CD1c-positive myeloid dendritic cell (primary cell): ENCODE results near the gene MED25.
A peak's percentile ranks its signal among the peaks of the same experiment; 100 is the strongest.

Experiments used
- DNase-seq: peaks from one replicate; pipeline ENCODE4 v3.0.0-alpha.2; 2016; ENCODE audit errors: extremely low spot score

The MED25 gene

DNA sequence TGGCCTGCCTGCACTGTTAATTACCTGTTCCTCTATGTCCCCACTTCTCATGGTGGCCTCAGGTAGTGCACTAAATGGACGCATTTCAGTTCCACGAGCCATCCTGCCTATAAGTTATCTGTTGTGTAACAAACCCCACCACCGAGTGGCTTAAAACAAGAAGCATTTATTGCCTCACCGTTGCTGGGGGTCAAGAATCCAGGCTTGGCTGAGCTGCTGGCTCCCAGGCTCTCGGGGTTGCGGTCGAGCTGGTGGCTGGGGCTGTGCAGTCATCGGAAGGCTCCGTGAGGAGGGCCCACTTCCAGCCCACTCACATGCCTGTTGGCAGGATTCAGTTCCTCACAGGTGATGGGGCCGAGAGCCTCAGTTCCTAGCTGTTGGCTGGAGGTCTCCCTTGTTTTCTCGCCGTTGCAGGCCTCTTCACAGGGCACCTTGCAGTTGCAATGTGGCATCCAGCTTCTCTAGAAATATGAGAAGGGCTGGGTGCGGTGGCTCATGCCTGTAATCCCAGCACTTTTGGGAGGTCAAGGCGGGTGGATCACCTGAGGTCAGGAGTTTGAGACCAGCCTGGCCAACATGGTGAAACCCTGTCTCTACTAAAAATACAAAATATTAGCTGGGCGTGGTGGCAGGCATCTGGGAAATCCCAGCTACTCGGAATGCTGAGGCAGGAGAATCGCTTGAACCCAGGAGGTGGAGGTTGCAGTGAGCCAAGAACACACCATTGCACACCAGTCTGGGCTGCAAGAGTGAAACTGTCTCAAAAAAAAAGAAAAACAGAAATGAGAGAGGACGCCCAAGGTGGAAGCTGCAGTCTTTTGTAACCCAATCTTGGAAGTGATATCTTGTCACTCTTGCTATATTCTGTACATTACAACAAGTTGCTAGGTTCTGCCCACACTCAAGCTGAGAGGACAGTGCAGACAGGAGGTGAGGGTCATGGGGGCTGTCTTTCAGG, 26.3 kb downstream of the MED25 start:
- DNase-seq, result peak; percentile 56

DNA sequence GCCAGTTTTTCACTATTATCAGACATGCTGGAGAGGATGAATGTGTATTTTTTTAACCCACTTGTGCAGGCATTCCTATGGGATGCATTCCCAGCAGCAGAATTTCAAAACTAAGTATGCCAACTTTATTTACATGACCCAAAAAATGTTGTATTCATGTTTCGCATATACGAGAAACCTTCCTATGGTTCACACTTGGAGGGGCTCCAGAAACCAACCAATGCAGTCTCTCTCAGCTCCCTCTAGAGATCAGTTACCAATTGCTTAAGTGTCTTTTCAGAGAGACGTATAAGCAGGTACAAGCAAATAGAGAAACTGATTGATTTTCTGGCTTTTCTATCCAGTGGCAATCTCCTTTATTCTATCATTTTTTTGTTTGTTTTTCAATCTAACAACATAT, 27.3 kb downstream of the MED25 start:
- DNase-seq, result no peak

DNA sequence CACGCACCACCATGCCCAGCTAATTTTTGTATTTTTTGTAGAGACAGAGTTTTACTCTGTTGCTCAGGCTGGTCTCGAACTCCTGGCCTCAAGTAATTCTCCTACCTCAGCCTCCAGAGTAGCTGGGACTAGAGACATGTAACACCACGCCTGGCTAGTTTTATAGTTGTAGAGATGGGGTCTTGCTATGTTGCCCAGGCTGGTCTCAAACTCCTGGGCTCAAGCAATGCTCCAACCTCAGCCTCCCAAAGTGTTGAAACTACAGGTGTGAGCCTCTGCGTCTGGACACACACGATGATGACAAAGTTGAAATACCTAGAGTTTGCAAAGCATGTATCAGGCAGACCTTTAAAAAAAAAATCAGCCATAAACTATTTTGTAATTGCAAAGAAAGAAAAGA, 28.3 kb downstream of the MED25 start:
- DNase-seq, result no peak

DNA sequence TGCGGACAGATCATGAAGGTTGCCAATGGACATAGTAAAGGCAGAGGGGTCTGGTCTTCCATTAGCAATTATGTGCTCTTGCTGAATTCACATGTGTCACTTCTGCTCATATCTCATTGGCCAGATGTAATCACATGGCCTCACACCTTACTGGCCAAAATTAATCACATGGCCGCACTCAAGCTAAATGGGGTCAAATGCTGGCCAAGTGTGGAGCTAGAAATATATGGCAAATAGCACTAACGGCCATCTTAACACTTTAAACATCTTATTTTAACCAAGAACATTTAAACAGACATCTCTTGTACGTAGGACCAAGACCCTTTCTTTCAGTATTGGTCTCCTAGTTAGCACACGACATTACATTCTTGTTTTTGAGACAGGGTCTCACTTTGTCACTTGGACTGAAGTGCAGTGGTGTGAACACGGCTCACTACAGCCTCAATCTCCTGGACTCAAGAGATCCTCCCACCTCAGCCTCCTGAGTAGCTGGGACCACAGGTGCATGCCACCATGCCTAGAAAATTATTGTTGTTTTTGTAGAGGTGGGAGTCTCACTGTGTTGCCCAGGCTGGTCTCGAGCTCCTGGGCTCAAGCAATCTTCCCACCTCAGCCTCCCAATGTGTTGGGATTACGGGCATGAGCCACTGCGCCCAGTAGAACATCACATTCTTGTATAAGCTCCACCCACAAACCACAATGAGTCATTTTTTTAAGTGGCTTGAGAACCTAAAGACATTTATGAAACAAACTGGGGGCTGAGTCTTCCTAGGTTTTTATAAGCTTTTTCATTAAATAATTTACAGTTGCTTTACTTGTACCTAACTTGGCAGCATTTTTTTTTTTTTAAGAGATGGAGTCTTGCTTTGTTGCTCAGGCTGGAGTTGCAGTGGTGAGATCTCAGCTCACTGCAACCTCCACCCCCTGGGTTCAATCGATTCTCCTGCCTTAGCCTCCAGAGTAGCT, 29.9 kb downstream of the MED25 start:
- DNase-seq, result peak; percentile 72

DNA sequence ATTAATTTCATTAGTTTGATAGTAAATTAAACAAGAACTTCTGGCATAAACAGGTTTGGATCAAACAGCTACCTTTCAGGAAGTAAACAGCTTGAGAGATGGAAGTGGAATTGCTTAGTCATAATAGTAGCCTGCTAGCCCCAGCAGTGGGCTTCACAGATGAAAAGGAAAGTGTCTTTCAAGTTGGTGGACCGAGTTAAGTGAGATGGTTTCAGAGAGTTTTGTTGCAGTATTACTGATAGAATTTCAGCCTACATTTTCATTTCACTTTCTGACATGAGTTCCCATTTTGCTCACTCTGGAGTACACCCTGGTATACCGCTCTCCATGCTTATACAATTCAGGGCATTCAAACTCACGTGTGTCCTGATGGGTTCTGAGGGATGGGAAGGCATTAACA, 30.8 kb downstream of the MED25 start:
- DNase-seq, result peak; percentile 31

DNA sequence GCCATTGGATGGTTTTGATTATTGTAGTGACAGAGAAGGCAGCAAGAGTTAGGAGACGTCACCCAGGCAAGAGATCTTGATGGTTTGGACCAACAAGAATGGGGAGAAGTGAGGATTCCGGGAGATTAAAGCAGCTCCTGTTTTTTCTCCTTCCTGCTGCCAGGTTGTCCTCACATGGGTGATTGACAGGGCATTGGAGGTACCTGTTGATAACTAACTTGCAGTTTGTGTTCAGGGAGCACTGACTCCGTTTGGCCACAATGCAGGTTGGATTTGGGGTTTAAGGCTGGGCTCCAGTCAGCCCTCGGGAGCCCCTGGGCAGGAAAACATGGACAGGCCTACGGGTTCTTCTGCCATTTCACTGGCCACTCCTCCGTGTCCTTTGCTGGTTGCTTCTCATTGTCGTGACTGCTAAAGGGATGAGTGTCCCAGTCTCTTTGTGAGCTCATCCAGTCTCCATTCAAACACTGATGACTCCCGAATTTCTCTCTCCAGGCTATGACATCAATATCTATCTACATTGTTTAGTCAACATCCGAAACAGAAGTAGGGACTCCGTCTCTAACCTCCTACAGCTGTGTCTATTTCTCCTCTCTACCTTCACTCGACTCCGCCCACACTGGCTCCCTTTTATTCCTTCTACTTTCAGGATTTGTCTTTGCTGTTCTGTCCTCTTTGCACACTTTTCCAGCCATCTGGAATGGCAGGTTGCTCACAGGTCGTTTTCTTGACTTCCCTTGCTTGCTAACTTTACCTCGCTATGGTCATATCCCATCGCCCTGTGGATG, 31.5 kb downstream of the MED25 start:
- no peak for DNase-seq

DNA sequence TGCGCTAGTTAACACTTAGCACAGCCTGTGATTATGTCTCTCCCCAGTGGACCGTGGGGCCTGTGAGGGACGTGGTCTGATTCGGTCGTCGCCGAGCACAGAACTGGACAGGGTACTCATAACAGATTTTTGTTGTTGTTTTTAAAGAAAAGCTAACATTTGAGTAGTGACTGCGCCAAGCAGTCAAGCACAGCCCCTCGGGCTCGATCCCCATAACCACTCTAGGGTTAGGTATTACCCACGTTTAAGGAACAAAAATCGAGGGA, 32.1 kb downstream of the MED25 start:
- no peak for DNase-seq

DNA sequence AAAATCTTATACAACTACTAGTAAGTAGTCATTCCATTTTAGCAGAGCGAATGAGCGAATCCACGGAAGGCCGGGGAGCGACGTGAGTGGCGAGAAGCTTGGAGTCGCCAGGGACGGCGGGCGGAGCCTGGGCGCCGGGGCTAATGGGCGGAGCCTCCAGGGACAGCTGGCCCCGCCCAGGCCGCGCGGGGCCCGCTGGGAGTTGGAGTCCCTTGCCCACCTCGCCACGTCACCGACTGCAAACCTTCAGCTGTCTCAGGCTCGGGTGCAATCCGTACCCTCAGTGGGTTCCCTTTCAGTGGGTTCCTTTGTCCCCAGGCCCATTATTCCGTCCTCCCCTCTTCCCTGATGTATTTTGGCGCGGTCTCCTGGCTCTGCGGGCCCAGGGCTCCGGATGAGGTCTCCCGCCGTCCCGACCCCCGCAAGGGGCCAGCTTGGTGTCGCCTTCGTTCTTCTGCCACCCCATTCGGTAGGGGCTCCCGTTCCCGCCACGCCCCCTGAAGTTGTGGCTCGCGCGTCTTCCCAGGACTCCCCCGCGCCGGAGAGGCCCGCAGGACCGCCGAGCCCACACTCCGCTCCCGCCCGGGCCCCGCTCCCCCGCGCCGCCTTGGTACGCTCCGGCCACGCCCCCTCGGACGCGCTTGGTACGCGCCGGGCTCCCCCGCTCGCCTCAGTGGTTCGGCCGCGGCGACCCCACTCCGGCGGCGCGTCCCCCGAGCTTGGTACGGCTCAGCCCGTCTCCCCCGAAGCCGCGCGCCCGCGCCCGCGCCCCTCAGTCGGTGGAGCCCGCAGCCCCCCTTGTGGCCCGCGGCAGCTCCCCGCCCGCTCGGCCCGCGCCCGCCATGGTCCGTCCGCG, 32.6 kb downstream of the MED25 start, which contains the start of gene PTOV1:
Gene PTOV1, plus strand, starts transcription at position 673 of the 856 bp plus-strand sequence.
- DNase-seq, result peak; percentile 96

DNA sequence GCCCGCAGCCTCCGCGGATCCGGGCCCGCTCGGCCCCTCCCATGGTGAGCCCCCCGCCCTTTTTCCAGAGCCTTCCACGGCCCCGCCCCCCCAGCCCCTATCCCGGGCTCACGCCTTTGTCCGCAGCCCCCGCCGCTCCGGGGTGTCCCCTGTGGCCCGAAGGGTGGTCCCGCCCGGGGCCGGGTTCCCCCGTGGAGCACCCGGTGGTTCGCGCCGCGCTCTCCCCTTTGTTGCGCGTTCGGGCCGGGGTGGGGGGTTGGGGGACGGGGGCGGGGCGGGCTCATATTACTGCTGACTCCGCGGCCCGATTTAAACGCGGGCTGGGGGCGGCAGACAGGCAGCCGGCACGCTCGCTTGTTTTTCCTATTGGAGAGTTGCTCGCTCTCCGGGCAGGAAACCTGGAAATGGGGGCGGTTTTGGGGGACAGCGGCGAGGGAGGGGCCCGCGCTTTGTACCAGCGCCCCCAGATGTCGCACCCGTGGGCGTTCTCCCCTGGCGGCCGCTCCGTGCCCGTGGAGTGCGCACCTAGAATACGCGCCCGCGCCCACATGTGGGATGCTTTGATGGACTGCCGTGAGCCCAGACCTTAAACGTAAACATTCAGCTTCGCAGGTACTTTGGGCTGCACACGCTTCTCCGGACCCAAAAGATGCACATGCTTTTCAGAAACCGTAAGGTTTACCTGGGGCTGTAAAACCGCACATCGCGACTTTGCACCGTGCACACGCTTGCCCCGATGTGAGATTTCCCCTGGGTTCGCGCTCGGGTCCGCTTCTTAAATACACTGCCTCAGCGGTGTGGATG, 33.6 kb downstream of the MED25 start:
- DNase-seq, result no peak

DNA sequence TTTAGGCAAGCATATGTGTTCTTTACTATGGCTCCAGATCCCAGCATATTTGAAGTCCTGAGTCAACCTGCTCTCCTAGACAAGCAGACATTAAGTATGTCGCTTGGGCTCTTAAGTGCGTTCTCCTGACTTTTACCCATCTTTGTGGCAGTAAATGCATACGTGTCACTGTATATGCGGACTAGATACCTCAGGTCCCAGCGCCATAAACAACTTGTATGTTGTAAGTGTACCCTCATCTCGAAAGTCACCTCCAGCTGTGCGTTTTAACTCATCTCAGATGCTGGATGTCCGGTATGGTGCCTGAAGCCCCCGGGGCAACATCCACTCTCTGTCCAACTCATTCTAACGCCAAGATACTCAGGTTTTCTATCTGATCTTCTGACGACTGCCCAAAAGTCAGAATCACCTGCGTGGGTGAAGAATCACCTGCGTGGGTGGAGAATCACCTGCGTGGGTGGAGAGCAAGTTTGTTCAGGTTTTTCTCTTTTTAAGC, 34.6 kb downstream of the MED25 start:
- DNase-seq, result no peak

DNA sequence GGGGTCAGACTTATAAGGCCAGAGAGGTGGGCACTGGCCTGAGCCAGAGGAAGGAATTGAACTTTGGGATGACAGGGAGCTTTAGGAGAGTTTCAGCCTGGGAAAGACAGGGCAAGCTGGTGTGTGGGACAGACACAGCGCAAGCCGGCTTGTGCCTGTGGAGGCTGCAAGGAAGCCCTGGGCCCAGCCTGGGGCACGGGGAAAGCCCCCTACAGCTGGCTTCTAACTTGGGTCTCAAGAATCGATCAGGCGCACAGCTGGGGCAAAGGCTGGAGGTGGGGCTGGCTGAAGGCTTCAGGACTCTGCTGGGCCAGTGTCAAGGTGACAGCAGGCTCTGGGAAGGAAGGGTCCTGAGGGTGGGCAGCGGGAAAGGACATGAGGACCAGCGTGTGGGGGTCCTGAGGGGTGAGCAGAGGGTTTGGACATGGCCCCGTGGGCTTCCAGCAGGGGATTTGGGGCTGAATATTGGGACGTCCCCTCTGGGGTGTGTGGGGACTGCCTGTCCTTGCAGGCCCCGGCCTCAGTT, 35.8 kb downstream of the MED25 start:
- DNase-seq, result no peak

DNA sequence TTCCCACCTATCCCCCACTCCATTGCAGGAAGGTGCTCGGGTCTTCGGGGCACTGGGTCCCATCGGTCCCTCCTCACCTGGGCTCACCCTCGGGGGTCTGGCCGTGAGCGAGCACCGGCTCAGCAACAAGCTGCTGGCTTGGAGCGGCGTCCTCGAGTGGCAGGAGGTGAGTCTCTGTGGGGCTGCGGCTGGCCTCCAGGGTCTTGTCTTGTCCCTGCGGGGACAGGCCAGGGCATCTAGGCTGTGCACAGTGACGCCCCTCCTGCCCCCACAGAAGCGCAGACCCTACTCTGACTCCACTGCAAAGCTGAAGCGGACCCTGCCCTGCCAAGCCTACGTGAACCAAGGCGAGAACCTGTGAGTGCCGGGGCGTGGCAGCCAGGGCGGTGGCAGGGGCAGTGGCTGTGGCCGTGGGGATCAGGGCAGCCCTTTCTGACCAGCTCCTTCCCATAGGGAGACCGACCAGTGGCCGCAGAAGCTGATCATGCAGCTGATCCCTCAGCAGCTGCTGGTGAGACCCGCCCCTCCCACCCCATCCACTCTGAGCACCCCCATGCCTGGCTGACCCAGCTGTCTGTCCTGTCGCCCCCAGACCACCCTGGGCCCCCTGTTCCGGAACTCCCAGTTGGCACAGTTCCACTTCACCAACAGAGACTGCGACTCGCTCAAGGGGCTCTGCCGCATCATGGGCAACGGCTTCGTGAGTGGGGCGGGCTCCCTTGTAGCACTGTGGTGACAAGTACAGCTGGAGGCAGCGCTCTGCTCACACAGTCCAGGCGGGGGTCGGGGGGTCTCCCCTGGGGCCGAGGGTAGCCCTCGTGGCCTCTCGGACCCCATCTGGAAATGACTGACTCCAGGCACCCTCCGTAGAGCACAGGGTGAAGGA, 36.5 kb downstream of the MED25 start:
- DNase-seq, result no peak

DNA sequence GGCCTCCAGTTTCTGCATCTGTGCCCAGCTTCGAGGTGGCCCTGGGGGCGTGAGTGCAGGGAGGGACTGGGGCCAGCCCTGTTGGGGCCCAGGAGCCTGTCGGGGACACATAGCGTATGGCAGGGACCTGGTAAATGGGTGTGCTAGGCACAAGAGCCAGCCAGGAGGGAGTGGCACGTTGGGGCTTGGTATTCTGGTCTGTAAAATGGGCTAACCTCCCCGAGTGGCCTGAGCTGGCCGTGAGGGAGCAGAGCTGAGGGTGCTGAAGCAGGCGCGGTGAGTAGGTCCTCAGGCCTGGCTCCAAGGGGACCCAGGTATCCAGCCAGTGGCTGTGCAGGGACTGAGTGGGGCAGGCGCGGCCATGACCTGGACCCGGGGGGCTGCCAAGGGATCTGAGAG, 37.2 kb downstream of the MED25 start:
- DNase-seq, result no peak

DNA sequence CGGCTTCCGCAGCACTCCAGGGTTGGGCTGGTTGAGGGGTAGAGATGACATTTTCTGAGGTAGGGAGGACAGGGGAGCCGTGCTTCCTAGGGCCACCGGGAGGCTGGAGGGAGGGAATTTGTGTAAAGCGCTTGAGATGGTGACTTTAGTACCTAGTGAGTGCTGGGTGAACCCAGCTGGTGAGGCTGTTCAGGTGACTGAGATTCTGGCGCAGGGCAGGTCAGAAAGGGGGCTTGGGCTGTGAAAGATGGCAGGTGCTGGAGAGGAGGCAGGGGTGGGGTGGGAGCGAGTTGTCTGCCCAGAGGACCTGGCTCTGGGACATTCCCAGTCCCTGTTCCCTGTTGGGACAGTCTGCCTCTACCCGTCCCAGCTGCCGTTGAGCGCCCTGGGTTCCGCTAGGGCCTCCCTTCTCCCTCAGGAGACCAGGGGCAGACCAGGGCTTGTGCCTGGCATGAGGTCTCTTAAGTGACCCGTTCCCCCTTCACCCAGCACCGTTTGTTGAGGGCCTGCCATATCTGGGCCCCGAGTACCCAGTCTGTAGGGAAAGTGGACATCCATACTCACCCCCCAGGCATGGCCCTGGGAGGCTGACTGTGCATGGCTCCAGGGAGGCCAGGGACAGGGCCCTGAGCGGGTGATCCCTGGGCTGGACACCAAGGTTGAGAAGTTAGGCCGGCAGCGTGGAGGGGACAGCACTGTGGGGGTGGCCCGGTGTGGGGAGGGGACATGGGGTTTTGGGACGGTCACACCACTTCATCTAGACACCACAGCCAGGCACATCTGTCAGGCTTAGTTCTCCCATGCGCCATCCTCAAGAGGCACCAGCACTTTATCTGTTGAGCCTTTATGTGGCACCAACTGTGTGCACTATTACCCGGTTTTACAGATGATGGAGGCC, 37.8 kb downstream of the MED25 start:
- DNase-seq, result no peak

DNA sequence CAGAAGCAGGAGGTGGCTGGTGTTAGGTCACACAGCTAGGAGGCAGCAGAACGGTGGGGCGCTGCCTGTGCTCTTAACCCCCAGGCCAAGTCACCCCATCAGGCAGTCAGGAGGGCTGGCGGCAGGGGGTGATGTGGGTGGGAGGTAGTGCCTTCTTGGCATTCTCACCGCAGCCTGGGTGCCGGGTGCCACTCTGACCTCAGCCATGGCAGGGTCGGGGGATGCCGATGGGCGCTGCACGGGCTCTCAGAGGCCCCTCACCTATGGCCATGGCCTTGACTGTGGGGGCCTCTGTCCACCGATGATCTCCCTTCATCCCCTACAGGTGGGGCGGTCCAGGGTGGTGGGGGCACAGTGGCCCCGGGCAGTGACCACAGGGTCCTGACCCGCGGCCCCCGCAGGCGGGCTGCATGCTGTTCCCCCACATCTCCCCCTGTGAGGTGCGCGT, 38.5 kb downstream of the MED25 start:
- no peak for DNase-seq

DNA sequence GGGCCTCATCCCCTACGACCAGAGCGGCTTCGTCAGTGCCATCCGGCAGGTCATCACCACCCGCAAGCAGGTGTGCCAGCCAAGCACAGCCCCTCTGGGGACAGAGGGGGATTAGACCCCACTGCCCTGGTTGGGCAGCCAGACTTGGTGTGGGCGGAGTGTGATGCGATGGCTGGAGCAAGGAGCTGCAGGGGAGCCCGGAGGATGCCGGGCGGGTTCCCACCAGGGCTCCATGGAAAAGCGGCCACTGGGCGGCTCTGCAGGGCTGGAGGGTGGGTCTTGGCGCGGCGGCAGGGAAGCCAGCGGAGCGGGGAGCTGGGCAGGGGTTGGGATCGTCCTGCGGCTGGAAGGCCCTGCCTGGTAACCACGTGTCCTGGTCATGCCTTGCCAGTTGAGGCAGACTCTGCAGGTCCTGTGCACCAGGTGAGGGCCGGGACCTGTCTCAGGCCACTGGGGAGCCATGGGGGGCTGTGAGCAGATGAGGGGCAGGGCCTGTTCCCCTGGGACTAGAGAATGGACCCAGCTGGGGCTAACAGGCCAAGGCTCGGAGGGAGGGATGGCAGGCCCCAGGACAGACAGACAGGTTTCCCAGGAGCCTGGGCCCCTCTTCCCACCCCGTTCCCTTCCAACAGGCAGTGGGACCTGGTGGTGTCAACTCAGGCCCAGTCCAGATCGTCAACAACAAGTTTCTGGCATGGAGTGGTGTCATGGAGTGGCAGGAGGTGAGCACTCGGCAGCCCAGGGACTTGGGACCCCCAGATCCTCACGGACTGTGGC, 39.2 kb downstream of the MED25 start:
- DNase-seq, result no peak

DNA sequence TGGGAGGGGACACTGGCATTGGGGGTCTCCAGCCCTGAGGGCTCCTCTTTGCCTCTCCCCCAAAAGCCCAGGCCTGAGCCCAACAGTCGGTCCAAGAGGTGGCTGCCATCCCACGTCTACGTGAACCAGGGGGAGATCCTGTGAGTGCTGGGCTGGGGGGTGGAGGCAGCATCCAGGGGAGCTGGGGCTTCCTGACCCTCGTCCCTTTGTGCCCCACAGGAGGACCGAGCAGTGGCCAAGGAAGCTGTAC, 39.7 kb downstream of the MED25 start:
- DNase-seq, result no peak
